ENCODE results near the gene CD300H. TPM values are rescaled to one million over a fixed set of nuclear protein-coding genes. Genes with fewer than 3 reads are reported as not detected.

Gene CD300H
- total RNA-seq, 1 donor from 2014 or later: not detected

GRCh38 chr17:74512036-74512435 is 55.3 kb downstream of the CD300H start:
- no peak overlapping the region for H3K4me3 Mint-ChIP-seq
- DNase-seq (ENCODE audit: extremely low spot score, unreplicated experiment): no peak
- no peak for TF ChIP-seq CTCF (conservative IDR thresholded peaks at IDR 0.05)
- peaks cover 10% of the 10 kb centered on the region for H3K36me3 Mint-ChIP-seq
- H3K27ac Mint-ChIP-seq: no peak overlapping the region
- peaks cover 50% of the 10 kb centered on the region for H3K27me3 Mint-ChIP-seq
- H3K4me1 Mint-ChIP-seq (ENCODE audit: unreplicated experiment): peaks cover 8% of the 10 kb centered on the region
- peaks cover 12% of the 10 kb centered on the region for H3K9me3 Mint-ChIP-seq

Other genes with a start within 250 kb of the CD300H start
- gene KIF19, start 241.3 kb downstream of the CD300H start, total RNA-seq (ENCODE audit: low replicate concordance): 2.0 and 2.9 TPM in 2 replicates
- gene BTBD17, start 205.6 kb downstream of the CD300H start, total RNA-seq (ENCODE audit: low replicate concordance): 5.2 and 5.7 TPM in 2 replicates
- 4.1 and 8.8 TPM in 2 replicates for gene GPR142, start 200.0 kb downstream of the CD300H start, total RNA-seq (ENCODE audit: low replicate concordance)
- gene GPRC5C, start 135.4 kb downstream of the CD300H start, total RNA-seq (ENCODE audit: low replicate concordance): 52.0 and 64.3 TPM in 2 replicates
- 0.43 TPM in 1 of 2 replicates, not detected in the other for gene CD300A, start 100.9 kb downstream of the CD300H start, total RNA-seq (ENCODE audit: low replicate concordance)
- not detected in 2 replicates for gene CD300LB, start 36.0 kb downstream of the CD300H start, total RNA-seq (ENCODE audit: low replicate concordance)
- gene CD300C, start 21.4 kb downstream of the CD300H start, total RNA-seq (ENCODE audit: low replicate concordance): not detected in 2 replicates
- not detected in 2 replicates for gene CD300LD, start 24.8 kb upstream of the CD300H start, total RNA-seq (ENCODE audit: low replicate concordance)
- gene CD300E, start 56.2 kb upstream of the CD300H start, total RNA-seq (ENCODE audit: low replicate concordance): not detected in 2 replicates
- gene CD300LF, start 145.4 kb upstream of the CD300H start, total RNA-seq (ENCODE audit: low replicate concordance): 0.19 TPM in 1 of 2 replicates, not detected in the other
- 3.4 and 4.2 TPM in 2 replicates for gene RAB37, start 169.7 kb upstream of the CD300H start, total RNA-seq (ENCODE audit: low replicate concordance)
- gene NHERF1, start 181.1 kb upstream of the CD300H start, total RNA-seq (ENCODE audit: low replicate concordance): 86.9 and 157 TPM in 2 replicates
- 54.7 and 67.2 TPM in 2 replicates for gene NAT9, start 208.8 kb upstream of the CD300H start, total RNA-seq (ENCODE audit: low replicate concordance)